ENCODE data around the gene PDGFA. TPM values are rescaled to one million over a fixed set of nuclear protein-coding genes. Genes with fewer than 3 reads are reported as not detected.

Gene PDGFA
- total and polyA plus RNA-seq, 8 donors = 25.9 to 69.4 (median 36.3) TPM

- no peak overlapping the region for H3K4me3 ChIP-seq
- H3K27ac ChIP-seq = no peak overlapping the region
- H3K4me1 ChIP-seq = no peaks in the 10 kb centered on the region
- no peaks in the 10 kb centered on the region for H3K36me3 ChIP-seq
- peak in 2 of 4 donors; percentile 35 to 76 for DNase-seq
- no peak for TF ChIP-seq CTCF (IDR thresholded peaks at IDR 0.05)
- peak; percentile 31 for ATAC-seq
- intact Hi-C loops (cut with DNase I) = no loop called here
- H3K9me3 ChIP-seq = no peaks in the 10 kb centered on the region
- peaks cover 0 to 41% of the 10 kb centered on the region in 2 donors for H3K27me3 ChIP-seq
These were observed 39.0 kb downstream of the PDGFA start for GRCh38 chr7:480531-481218.

GRCh38 chr7:479948-480499 is 39.6 kb downstream of the PDGFA start:
- TF ChIP-seq CTCF (IDR thresholded peaks at IDR 0.05) = no peak
- ATAC-seq (no peak), DNase-seq (peak in 2 of 4 donors; percentile 24 to 57)
- Histone ChIP-seq H3K4me3 (no peak overlapping the region), H3K27ac (no peak overlapping the region), H3K4me1 (no peaks in the 10 kb centered on the region), H3K9me3 (no peaks in the 10 kb centered on the region), H3K36me3 (no peaks in the 10 kb centered on the region), H3K27me3 (peaks cover 0 to 35% of the 10 kb centered on the region in 2 donors)
- intact Hi-C loops (cut with DNase I) = no loop called here

GRCh38 chr7:479115-479947 is 40.3 kb downstream of the PDGFA start:
- H3K36me3 ChIP-seq = no peaks in the 10 kb centered on the region
- intact Hi-C loops (cut with DNase I) = no loop called here
- DNase-seq = no peak

GRCh38 chr7:477626-478220 is 41.9 kb downstream of the PDGFA start:
- peak in 2 of 4 donors; percentile 14 to 56 for DNase-seq
- no peaks in the 10 kb centered on the region for H3K4me1 ChIP-seq
- no peak for ATAC-seq
- no peaks in the 10 kb centered on the region for H3K36me3 ChIP-seq
- no peak overlapping the region for H3K4me3 ChIP-seq
- no peak for TF ChIP-seq CTCF (IDR thresholded peaks at IDR 0.05)
- H3K9me3 ChIP-seq = peaks cover 0 to 8% of the 10 kb centered on the region in 2 donors
- intact Hi-C loops (cut with DNase I) = no loop called here
- no peak overlapping the region for H3K27ac ChIP-seq
- H3K27me3 ChIP-seq = peaks cover 0 to 19% of the 10 kb centered on the region in 2 donors

More at GRCh38 chr7:479115-479947, 40.3 kb downstream of the PDGFA start:
- no peak overlapping the region for H3K27ac ChIP-seq
- peaks cover 0 to 6% of the 10 kb centered on the region in 2 donors for H3K9me3 ChIP-seq
- no peak for ATAC-seq
- H3K4me3 ChIP-seq = no peak overlapping the region
- H3K4me1 ChIP-seq = no peaks in the 10 kb centered on the region
- no peak for TF ChIP-seq CTCF (IDR thresholded peaks at IDR 0.05)
- H3K27me3 ChIP-seq = peaks cover 0 to 28% of the 10 kb centered on the region in 2 donors
